Heart left ventricle (tissue), 16 donors: ENCODE results near the gene HMGXB4. TPM values are rescaled to one million over a fixed set of nuclear protein-coding genes. Genes with fewer than 3 reads are reported as not detected.
"Not testable (repeated sequence)": the region's sequence is repeated elsewhere in the genome, so short reads cannot be mapped to it uniquely, and the experiment has no call there.

Source experiments
- ATAC-seq, 4 donors: fragments of 200-7000 bp; cut with Tn5 transposase; one replicate each; pipeline ENCODE4 v1.9.1; 2020 to 2022; ENCODE audit warnings: moderate library complexity in 4 of 4, mild to moderate bottlenecking in 3 of 4, moderate number of reproducible peaks in 1 of 4
- DNase-seq, 5 donors: peaks; one replicate each; pipeline ENCODE4 v3.0.0-alpha.2; 2020
- H3K27ac ChIP-seq, 12 donors: fragments of 200-600 bp; sonication (generic) in 4 of 12; one replicate each; pipeline versions ENCODE4 v1.5.0 to v1.8.0; 2016 to 2022; ENCODE audit warnings: mild to moderate bottlenecking in 2 of 12
- H3K27me3 ChIP-seq, 9 donors: fragments of 200-600 bp; sonication (generic) in 2 of 9; one replicate each; pipeline versions ENCODE4 v1.5.1 to v1.8.0; 2016 to 2022; ENCODE audit warnings: mild to moderate bottlenecking in 3 of 9
- H3K36me3 ChIP-seq, 9 donors: fragments of 200-600 bp; sonication (generic) in 2 of 9; one replicate each; pipeline versions ENCODE4 v1.5.0 to v1.8.0; 2018 to 2022; ENCODE audit warnings: mild to moderate bottlenecking in 2 of 9
- H3K4me1 ChIP-seq, 12 donors: fragments of 200-600 bp; sonication (generic) in 4 of 12; one replicate each; pipeline versions ENCODE4 v1.5.0 to v1.8.0; 2016 to 2022; ENCODE audit warnings: mild to moderate bottlenecking in 3 of 12
- H3K4me3 ChIP-seq, 12 donors: fragments of 200-600 bp; sonication (generic) in 4 of 12; one replicate each; pipeline versions ENCODE4 v1.5.0 to v1.8.0; 2017 to 2022; ENCODE audit warnings: mild to moderate bottlenecking in 9 of 12, moderate library complexity in 4 of 12
- H3K9me3 ChIP-seq, 12 donors: fragments of 200-600 bp; sonication (generic) in 4 of 12; one replicate each; pipeline versions ENCODE4 v1.5.0 to v1.8.0; 2016 to 2022; ENCODE audit warnings: mild to moderate bottlenecking in 1 of 12
- POLR2A ChIP-seq, 2 donors: fragments of 450-650 bp; IDR thresholded peaks; one replicate each; pipeline ENCODE4 v1.6.1; 2017; ENCODE audit warnings: antibody characterized with exemption in 2 of 2, mild to moderate bottlenecking in 2 of 2, moderate library complexity in 2 of 2
- WGBS, 4 donors: extraction: QIAGEN DNeasy Blood & Tissue Kit in 2 of 4; methylation state at CpG; one replicate each; pipeline versions ENCODE4 v1.1.5 to v1.1.7; 2013 to 2018; 5-methylcytosine and 5-hydroxymethylcytosine counted together
- intact Hi-C, 10 donors: fragments of 100-400 bp; cut with DNase I; formaldehyde crosslinking; loops; one replicate each; pipeline versions ENCODE4 v1.11.1 to v1.14.2; 2022
- polyA plus RNA-seq, 2 donors: library from polyadenylated mRNA; stranded (reverse); fragments of 200-250 nt; gene quantifications; one replicate each; pipeline ENCODE4 v1.2.3, GENCODE V29; 2013
- total RNA-seq, 9 donors: library from RNA; depleted of rRNA in 2 of 9; stranded (reverse); fragments of >200 nt in 2 of 9; fragmentation: NEBNext Ultra II Directional in 3 of 9; extraction: Animal tissue kit (Norgen Biotek cat#: 25700) in 3 of 9; gene quantifications; one replicate each; pipeline versions ENCODE4 v1.1.0 to v1.2.4, GENCODE V29; 2016 to 2023
- TF ChIP-seq, protein P1 (sequence below), 12 donors: fragments of 200-600 bp; sonication (generic) in 4 of 12; IDR thresholded peaks; one replicate each; pipeline versions ENCODE4 v1.5.0 to v1.8.0; 2018 to 2022; ENCODE audit warnings: antibody characterized with exemption in 12 of 12, mild to moderate bottlenecking in 5 of 12
- donor health status: ischemic (EF 13 %, LVEDD 7.1; RV severe dilation, severe dysfunction).
- donor health status: healthy with polysubstance abuse.
- donor health status: DM: no; HTN: yes; CAD: no.
- donor health status: DM: no; HTN: no; CAD: no.
- donor health status: ischemic (EF 25% LVEDD 6.9; RV normal size, moderate dysfunction).
- donor health status: ischemic (EF 25% LVEDD 5.7; RV mildly dilated, moderate dysfunction).
- donor health status: healthy.
- donor health status: DM: yes; HTN: yes; CAD: no.
- donor health status: ischemic (EF 35%, LVEDD 5.7; RV mildly dilated, moderate dysfunction).
- donor health status: nonischemic (EF 11% LVEDD 7.7; RV severe dilation, severe dysfunction).
- donor health status: DM: yes; HTN: yes; CAD: no.
- donor health status: PGD.
- donor health status: ischemic (EF 29% LVEDD 5.4; RV normal size, mild dysfunction).
- donor health status: nonischemic (EF 23%, LVEDD 6.1; RV moderate dilation, normal function).

The HMGXB4 gene
- total and polyA plus RNA-seq, 11 donors = 5.6 to 14.2 (median 8.0) TPM

DNA sequence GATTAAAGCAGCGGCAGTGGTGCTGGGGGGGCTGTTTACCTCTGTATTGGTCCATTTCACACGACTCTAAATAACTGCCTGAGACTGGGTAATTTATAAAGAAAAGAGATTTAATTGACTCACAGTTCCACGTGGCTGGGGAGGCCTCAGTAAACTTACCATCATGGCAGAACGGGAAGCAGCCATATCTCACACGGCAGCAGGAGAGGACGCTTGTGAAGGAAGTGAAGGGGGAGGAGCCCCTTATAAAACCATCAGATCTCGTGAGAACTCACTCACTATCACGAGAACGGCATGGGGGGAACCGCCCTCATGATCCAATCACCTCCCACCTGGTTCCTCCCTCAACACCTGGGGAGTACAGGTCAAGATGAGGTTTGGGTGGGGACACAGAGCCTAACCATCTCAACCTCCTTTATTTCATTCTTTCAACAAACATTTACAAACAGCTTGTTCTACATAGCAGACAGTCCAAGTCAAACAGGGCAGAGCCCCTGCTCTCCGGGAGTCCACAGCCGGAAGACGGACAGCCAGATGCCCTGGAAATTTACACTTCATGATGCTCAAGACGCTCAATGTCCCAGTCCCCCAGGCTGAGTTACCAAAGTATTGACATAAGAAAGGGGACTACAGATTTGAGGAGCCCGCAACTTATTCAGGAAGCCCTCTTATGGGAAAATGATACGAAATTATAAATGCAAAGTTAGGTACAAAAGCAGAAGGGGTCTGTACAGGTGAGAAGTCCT lies 26.3 kb upstream of the HMGXB4 start:
- Histone ChIP-seq H3K27me3 (peaks cover 0 to 27% (median 6%) of the 10 kb centered on the region in 9 donors), H3K4me3 (no peak overlapping the region), H3K27ac (no peak overlapping the region), H3K36me3 (no peaks in the 10 kb centered on the region), H3K4me1 (peaks cover 0 to 4% (median 0%) of the 10 kb centered on the region in 12 donors), H3K9me3 (peaks cover 0 to 13% (median 0%) of the 10 kb centered on the region in 12 donors)
- WGBS, 4 donors = 42 to 54% (median 49%) methylated on average over 16 of the region's 16 CpGs
- TF ChIP-seq POLR2A (IDR thresholded peaks at IDR 0.05) = no peak
- TF ChIP-seq, protein P1, sequence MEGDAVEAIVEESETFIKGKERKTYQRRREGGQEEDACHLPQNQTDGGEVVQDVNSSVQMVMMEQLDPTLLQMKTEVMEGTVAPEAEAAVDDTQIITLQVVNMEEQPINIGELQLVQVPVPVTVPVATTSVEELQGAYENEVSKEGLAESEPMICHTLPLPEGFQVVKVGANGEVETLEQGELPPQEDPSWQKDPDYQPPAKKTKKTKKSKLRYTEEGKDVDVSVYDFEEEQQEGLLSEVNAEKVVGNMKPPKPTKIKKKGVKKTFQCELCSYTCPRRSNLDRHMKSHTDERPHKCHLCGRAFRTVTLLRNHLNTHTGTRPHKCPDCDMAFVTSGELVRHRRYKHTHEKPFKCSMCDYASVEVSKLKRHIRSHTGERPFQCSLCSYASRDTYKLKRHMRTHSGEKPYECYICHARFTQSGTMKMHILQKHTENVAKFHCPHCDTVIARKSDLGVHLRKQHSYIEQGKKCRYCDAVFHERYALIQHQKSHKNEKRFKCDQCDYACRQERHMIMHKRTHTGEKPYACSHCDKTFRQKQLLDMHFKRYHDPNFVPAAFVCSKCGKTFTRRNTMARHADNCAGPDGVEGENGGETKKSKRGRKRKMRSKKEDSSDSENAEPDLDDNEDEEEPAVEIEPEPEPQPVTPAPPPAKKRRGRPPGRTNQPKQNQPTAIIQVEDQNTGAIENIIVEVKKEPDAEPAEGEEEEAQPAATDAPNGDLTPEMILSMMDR (IDR thresholded peaks at IDR 0.05) = no peak
- DNase-seq (no peak), ATAC-seq (no peak)
- intact Hi-C loops = loop anchor here in 1 of 10 donors (5.0 kb wide), 1 partner anchor 189 kb away; no protein-coding TSS in a partner anchor

DNA sequence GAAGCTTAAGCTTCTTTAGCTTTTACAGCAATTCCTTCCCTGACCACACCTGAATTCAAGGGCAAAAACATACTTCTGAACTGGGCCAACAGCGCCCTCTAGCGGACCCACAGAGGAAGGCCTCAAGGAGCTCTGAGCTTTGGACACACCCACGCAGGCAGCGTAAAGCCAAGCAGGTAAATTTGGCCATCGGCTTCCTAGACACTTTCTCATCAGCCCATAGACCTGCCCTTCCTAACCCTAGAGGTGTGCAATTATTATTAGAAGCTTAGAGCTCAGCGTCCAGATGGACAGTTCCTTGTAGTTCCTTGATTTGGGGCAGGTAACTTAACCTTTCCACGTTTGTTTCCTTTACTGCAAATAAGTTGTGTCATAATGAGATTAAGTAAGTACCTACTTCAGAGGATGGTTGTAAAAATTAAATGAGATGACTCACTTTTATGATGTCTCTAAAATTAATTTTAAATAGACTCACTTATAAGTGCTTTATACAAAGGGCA lies 25.7 kb upstream of the HMGXB4 start:
- peaks cover 0 to 4% (median 0%) of the 10 kb centered on the region in 12 donors for H3K4me1 ChIP-seq
- H3K36me3 ChIP-seq = no peaks in the 10 kb centered on the region
- intact Hi-C loops = loop anchor here in 1 of 10 donors (5.0 kb wide), 1 partner anchor 189 kb away; no protein-coding TSS in a partner anchor
- H3K4me3 ChIP-seq = no peak overlapping the region
- ATAC-seq = peak in 2 of 4 donors; percentile 64 to 66
- WGBS, 4 donors = 14 to 19% (median 15%) methylated on average over 7 of the region's 7 CpGs
- peak in 3 of 5 donors; percentile 25 to 38 (median 32) for DNase-seq
- TF ChIP-seq, protein P1 (IDR thresholded peaks at IDR 0.05) = peak; percentile 62 to 86 (median 73)
- TF ChIP-seq POLR2A (IDR thresholded peaks at IDR 0.05) = no peak
- peaks cover 0 to 27% (median 6%) of the 10 kb centered on the region in 9 donors for H3K27me3 ChIP-seq
- peaks cover 0 to 13% (median 0%) of the 10 kb centered on the region in 12 donors for H3K9me3 ChIP-seq
- H3K27ac ChIP-seq = no peak overlapping the region

DNA sequence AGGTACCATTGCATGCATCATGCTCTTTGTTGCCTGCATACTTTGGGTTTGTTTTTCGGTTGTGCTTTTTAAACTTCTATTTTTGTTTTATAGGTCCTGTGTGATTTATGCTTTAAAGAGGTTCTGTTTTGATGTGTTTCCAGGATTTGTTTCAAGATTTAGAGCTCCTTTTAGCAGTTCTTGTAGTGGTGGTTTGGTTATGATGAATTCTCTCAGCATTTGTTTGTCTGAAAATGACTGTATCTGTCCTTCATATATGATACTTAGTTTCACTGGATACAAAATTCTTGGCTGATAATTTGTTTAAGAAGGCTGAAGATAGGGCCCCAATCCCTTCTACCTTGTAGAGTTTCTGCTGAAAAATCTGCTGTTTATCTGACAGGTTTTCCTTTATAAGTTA lies 18.5 kb upstream of the HMGXB4 start:
- DNase-seq, H3K4me3 ChIP-seq, intact Hi-C loops, H3K4me1 ChIP-seq, H3K27ac ChIP-seq, H3K36me3 ChIP-seq, H3K27me3 ChIP-seq, ATAC-seq: not testable (repeated sequence)
- peaks cover 0 to 16% (median 0%) of the 10 kb centered on the region in 12 donors for H3K9me3 ChIP-seq
- WGBS, 4 donors = 93 to 98% (median 96%) methylated on average over 1 of the region's 1 CpG

DNA sequence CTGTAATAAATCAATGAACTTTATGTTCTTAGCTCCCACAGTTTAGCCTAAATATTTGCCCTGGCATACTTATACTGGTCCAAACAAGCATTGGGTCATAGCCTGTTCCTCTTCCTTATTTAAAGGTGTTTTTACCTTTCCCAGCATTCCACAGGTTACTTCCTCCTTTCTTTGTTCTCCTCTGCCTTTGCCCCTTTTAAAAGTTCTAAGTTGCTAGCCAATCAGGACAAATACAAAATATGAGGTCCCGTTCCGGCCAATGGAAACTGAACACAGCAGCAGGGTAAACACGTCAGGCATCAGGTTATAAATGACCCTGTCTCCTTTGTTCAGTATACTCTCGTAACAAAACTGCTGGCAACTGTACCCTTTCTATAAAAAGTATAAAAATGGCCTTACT lies 12.8 kb upstream of the HMGXB4 start:
- not testable (repeated sequence) for H3K4me1 ChIP-seq
- 86 to 90% (median 87%) methylated on average over 4 of the region's 4 CpGs for WGBS, 4 donors

DNA sequence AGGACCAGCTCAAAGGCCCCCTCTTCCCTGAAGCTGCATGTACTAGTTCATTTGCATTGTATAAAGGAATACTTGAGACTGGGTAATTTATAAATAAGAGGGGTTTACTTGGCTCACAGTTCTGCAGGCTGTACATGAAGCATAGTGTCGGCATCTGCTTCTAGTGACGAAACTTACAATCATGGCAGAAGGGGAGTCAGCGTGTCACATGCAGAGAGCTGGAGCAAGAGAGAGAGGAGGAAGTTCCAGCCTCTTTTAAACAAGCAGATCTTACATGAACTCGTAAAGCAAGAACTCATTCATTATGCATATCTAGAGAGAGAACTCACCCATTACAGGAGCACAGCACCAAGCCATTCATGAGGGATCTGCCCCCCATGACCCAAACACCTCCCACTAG lies 7.1 kb upstream of the HMGXB4 start:
- no peaks in the 10 kb centered on the region for H3K9me3 ChIP-seq
- no peak for ATAC-seq
- H3K36me3 ChIP-seq = no peaks in the 10 kb centered on the region
- H3K27me3 ChIP-seq = peaks cover 0 to 8% (median 0%) of the 10 kb centered on the region in 9 donors
- WGBS, 4 donors = 76 to 84% (median 82%) methylated on average over 4 of the region's 4 CpGs
- H3K27ac ChIP-seq = no peak overlapping the region
- intact Hi-C loops = no loop called here
- H3K4me3 ChIP-seq = no peak overlapping the region
- no peak for DNase-seq
- H3K4me1 ChIP-seq = no peaks in the 10 kb centered on the region
- no peak for TF ChIP-seq POLR2A (IDR thresholded peaks at IDR 0.05)
- TF ChIP-seq, protein P1 (IDR thresholded peaks at IDR 0.05) = no peak

More for the DNA sequence above, 12.8 kb upstream of the HMGXB4 start:
- H3K27me3 ChIP-seq, H3K9me3 ChIP-seq, H3K36me3 ChIP-seq, H3K4me3 ChIP-seq, ATAC-seq, intact Hi-C loops, H3K27ac ChIP-seq, DNase-seq: not testable (repeated sequence)
